Measurements from ENCODE around the gene C9orf43. TPM values are rescaled to one million over a fixed set of nuclear protein-coding genes. Genes with fewer than 3 reads are reported as not detected.

C9orf43 gene
- total and polyA plus RNA-seq, 2 experiments from 2014 or later, result 0.63 to 1.1 TPM

DNA sequence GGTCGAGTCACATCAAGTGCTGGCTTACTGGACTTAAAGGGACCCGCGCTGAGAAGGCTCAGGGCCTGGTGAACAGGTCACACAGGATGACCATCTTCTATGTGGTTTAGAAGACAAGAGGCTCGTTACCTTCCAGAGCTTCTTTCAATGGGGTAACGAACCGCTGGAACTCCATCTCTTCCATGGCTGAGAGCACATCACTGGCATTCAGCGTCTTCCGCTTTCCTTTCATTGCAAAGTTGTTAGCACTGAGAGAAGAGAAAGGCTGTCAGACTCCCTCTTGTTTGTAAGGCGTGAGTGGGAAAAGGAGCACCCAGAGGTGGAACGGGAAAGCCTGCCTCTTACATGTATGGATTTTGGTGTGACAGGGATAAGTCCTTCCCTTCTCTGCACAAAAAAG is 1.1 kb upstream of the C9orf43 start (continued):
- no peak for TF ChIP-seq ETS1 (IDR thresholded peaks at IDR 0.05)
- TF ChIP-seq CTCF (conservative IDR thresholded peaks at IDR 0.05; ENCODE audit: low read depth in 2 of 2), result no peak

GRCh38 chr9:113409883-113410206 is 702 bp upstream of the C9orf43 start:
- H3K27ac Mint-ChIP-seq, result peak overlapping the region; percentile 100
- Histone ChIP-seq H3K4me3 (peak overlapping the region; percentile 70), H3K4me1 (ENCODE audit: insufficient read depth) (peaks cover 9% of the 10 kb centered on the region; the same call in 1 of the 2 replicates), H3K9me2 (ENCODE audit: insufficient read depth) (no peaks in the 10 kb centered on the region), H3K79me2 (replicated peaks; ENCODE audit: insufficient read depth) (peaks cover 14% of the 10 kb centered on the region), H3K36me3 (ENCODE audit: insufficient read depth) (peaks cover 15% of the 10 kb centered on the region), H3F3A (replicated peaks; ENCODE audit: low read depth) (peaks cover 24% of the 10 kb centered on the region), H3K27me3 (ENCODE audit: insufficient read depth) (no peaks in the 10 kb centered on the region), H2AFZ (0 out of 2 replicates have a peak overlapping the region, but pooled peaks have one; percentile 44), H4K20me1 (replicated peaks; ENCODE audit: insufficient read depth) (peaks cover 6% of the 10 kb centered on the region), H3K27ac (ENCODE audit: low read depth) (peak overlapping the region; percentile 97), H3K4me2 (peak overlapping the region; percentile 82)
- peaks cover 5% of the 10 kb centered on the region; the same call in 2 of the 3 replicates for H3K9me3 Mint-ChIP-seq
- TF ChIP-seq EZH2phosphoT487 (IDR thresholded peaks at IDR 0.05; ENCODE audit: unreplicated experiment), result no peak
- no peak for TF ChIP-seq EZH2 (IDR thresholded peaks at IDR 0.05; ENCODE audit: low read depth, unreplicated experiment)
- TF ChIP-seq ETS1 (IDR thresholded peaks at IDR 0.05), result no peak
- TF ChIP-seq ZNF331 (CRISPR knock-in tag; IDR thresholded peaks at IDR 0.05; ENCODE audit: low read depth), result no peak
- no peak for TF ChIP-seq CTCF (conservative IDR thresholded peaks at IDR 0.05; ENCODE audit: low read depth in 2 of 2)
- TF ChIP-seq JUNB (IDR thresholded peaks at IDR 0.05; ENCODE audit: unreplicated experiment), result no peak
- TF ChIP-seq ZNF114 (CRISPR knock-in tag; IDR thresholded peaks at IDR 0.05), result no peak
- no peak for TF ChIP-seq POLR2AphosphoS5 (IDR thresholded peaks at IDR 0.05; ENCODE audit: low read depth)
- TF ChIP-seq, protein P1, sequence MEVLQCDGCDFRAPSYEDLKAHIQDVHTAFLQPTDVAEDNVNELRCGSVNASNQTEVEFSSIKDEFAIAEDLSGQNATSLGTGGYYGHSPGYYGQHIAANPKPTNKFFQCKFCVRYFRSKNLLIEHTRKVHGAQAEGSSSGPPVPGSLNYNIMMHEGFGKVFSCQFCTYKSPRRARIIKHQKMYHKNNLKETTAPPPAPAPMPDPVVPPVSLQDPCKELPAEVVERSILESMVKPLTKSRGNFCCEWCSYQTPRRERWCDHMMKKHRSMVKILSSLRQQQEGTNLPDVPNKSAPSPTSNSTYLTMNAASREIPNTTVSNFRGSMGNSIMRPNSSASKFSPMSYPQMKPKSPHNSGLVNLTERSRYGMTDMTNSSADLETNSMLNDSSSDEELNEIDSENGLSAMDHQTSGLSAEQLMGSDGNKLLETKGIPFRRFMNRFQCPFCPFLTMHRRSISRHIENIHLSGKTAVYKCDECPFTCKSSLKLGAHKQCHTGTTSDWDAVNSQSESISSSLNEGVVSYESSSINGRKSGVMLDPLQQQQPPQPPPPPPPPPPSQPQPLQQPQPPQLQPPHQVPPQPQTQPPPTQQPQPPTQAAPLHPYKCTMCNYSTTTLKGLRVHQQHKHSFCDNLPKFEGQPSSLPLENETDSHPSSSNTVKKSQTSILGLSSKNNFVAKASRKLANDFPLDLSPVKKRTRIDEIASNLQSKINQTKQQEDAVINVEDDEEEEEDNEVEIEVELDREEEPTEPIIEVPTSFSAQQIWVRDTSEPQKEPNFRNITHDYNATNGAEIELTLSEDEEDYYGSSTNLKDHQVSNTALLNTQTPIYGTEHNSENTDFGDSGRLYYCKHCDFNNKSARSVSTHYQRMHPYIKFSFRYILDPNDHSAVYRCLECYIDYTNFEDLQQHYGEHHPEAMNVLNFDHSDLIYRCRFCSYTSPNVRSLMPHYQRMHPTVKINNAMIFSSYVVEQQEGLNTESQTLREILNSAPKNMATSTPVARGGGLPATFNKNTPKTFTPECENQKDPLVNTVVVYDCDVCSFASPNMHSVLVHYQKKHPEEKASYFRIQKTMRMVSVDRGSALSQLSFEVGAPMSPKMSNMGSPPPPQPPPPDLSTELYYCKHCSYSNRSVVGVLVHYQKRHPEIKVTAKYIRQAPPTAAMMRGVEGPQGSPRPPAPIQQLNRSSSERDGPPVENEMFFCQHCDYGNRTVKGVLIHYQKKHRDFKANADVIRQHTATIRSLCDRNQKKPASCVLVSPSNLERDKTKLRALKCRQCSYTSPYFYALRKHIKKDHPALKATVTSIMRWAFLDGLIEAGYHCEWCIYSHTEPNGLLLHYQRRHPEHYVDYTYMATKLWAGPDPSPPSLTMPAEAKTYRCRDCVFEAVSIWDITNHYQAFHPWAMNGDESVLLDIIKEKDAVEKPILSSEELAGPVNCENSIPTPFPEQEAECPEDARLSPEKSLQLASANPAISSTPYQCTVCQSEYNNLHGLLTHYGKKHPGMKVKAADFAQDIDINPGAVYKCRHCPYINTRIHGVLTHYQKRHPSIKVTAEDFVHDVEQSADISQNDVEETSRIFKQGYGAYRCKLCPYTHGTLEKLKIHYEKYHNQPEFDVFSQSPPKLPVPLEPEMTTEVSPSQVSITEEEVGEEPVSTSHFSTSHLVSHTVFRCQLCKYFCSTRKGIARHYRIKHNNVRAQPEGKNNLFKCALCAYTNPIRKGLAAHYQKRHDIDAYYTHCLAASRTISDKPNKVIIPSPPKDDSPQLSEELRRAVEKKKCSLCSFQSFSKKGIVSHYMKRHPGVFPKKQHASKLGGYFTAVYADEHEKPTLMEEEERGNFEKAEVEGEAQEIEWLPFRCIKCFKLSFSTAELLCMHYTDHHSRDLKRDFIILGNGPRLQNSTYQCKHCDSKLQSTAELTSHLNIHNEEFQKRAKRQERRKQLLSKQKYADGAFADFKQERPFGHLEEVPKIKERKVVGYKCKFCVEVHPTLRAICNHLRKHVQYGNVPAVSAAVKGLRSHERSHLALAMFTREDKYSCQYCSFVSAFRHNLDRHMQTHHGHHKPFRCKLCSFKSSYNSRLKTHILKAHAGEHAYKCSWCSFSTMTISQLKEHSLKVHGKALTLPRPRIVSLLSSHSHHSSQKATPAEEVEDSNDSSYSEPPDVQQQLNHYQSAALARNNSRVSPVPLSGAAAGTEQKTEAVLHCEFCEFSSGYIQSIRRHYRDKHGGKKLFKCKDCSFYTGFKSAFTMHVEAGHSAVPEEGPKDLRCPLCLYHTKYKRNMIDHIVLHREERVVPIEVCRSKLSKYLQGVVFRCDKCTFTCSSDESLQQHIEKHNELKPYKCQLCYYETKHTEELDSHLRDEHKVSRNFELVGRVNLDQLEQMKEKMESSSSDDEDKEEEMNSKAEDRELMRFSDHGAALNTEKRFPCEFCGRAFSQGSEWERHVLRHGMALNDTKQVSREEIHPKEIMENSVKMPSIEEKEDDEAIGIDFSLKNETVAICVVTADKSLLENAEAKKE (CRISPR knock-in tag; IDR thresholded peaks at IDR 0.05), result no peak
- H3K27me3 Mint-ChIP-seq (ENCODE audit: insufficient read depth, low read depth, poor library complexity), result peaks cover 16% of the 10 kb centered on the region
- peaks cover 39% of the 10 kb centered on the region for H3K36me3 Mint-ChIP-seq (ENCODE audit: low read depth)
- DNase-seq (ENCODE audit: low spot score) (no peak), ATAC-seq (peak; percentile 19)
- H3K4me1 Mint-ChIP-seq, result peaks cover 22% of the 10 kb centered on the region
- H3K4me3 Mint-ChIP-seq, result peak overlapping the region; percentile 99
